IgD-negative memory B cell (primary cell): ENCODE measurements around the gene RNU2-63P. TPM values are rescaled to one million over a fixed set of nuclear protein-coding genes. Genes with fewer than 3 reads are reported as not detected.
"Not testable (repeated sequence)": the region's sequence is repeated elsewhere in the genome, so short reads cannot be mapped to it uniquely, and the experiment has no call there.

Experiments used
- H3K27ac Mint-ChIP-seq, 3 donors: one replicate each; pipeline ENCODE4 v1.8.0; 2020 to 2022; ENCODE audit warnings: mild to moderate bottlenecking in 3 of 3, mixed read lengths in 3 of 3, moderate library complexity in 1 of 3
- H3K27me3 Mint-ChIP-seq: one replicate; pipeline ENCODE4 v1.8.0; 2021; ENCODE audit warnings: mixed read lengths
- H3K36me3 Mint-ChIP-seq: one replicate; pipeline ENCODE4 v1.8.0; 2020; ENCODE audit warnings: mild to moderate bottlenecking, mixed read lengths
- H3K4me1 Mint-ChIP-seq, 3 donors: one replicate each; pipeline ENCODE4 v1.8.0; 2020 to 2022; ENCODE audit warnings: mixed read lengths in 3 of 3, mild to moderate bottlenecking in 1 of 3
- H3K4me3 Mint-ChIP-seq, 4 donors: one replicate each; pipeline ENCODE4 v1.8.0; 2020 to 2022; ENCODE audit warnings: mild to moderate bottlenecking in 4 of 4, mixed read lengths in 4 of 4, moderate library complexity in 3 of 4
- H3K9me3 Mint-ChIP-seq, 3 donors: one replicate each; pipeline ENCODE4 v1.8.0; 2020 to 2021; ENCODE audit warnings: mixed read lengths in 3 of 3, mild to moderate bottlenecking in 1 of 3
- polyA plus RNA-seq: library from polyadenylated mRNA; unstranded; fragments of 300-500 nt; fragmentation: Illumina TruSeq; gene quantifications from one replicate; pipeline ENCODE4 v1.2.3, GENCODE V29; 2021

Gene RNU2-63P
- polyA plus RNA-seq, 1 donor from 2014 or later = not detected

DNA sequence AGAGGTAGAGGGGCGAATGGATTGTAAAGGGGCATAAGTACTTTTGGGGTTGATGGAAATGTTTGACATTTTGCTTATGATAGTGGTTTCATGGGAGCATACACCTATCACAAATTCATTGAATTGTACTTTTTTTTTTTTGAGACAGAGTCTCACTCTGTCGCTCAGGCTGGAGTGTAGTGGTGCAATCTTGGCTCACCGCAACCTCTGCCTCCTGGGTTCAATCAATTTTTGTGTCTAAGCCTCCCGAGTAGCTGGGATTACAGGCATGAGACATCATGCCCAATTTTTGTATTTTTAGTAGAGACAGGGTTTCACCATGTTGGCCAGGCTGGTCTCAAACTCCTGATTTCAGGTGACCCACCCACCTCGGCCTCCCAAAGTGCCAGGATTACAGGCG lies 29.2 kb upstream of the RNU2-63P start:
- not testable (repeated sequence) for H3K36me3 Mint-ChIP-seq, H3K27me3 Mint-ChIP-seq, H3K4me3 Mint-ChIP-seq, H3K9me3 Mint-ChIP-seq
- Mint-ChIP-seq H3K27ac (peak overlapping the region in 1 of 3 donors; percentile 18), H3K4me1 (peaks cover 11 to 35% (median 22%) of the 10 kb centered on the region in 3 donors)

DNA sequence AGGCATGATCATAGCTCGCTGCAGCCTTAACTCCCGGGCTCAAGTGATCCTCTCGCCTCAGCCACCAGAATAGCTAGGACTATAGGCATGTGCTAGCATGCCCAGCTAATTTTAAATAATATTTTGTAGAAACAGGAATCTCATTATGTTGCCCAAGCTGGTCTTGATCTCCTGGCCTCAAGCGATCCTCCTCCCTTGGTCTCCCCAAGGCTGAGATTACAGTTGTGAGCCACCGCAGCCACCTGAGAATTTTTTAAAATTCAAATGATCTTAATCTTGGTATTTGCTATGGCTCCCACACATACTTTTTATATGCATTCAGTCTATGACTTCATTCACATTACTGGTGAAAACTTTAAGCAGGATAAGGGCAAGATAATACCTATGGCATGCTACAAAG lies 26.1 kb upstream of the RNU2-63P start:
- Mint-ChIP-seq H3K9me3 (no peaks in the 10 kb centered on the region), H3K27ac (no peak overlapping the region), H3K4me1 (peaks cover 11 to 37% (median 33%) of the 10 kb centered on the region in 3 donors), H3K36me3 (peaks cover 7% of the 10 kb centered on the region), H3K4me3 (no peak overlapping the region), H3K27me3 (no peaks in the 10 kb centered on the region)

DNA sequence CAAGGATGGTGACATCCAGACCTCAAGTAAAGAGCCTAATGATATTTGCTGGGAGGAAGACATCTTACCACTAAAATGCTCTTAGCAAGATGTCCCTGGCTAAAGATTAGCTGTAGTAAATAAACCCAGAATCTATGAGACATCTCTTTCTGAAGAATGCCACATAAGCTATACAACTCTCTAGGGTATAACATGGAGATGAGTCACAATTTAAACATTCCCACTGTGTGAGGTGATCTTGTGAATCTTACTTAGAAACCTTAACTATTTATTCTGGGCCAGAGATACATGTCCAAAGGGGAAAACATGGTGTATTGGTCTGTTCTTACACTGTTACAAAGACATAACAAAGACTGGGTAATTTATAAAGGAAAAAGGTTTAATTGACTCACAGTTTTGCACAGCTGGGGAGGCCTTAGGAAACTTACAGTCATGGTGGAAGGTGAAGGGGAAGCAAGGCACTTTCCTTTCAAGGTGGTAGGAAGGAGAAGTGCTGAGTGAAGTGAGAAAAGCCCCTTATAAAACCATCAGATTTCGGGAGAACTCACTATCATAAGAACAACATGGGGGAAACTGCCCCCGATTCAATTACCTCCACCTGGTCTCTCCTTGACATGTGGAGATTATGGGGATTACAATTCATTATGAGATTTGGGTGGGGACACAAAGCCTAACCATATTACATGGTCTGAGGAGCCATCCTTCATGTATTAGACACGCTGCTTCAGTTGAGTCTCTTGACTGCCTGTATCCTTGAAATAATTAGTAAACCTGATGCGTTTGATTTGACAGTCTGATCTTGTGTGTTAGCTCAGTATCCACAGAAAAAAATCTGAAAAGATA lies 22.1 kb upstream of the RNU2-63P start:
- H3K4me1 Mint-ChIP-seq = peaks cover 7 to 42% (median 28%) of the 10 kb centered on the region in 3 donors
- H3K27me3 Mint-ChIP-seq = no peaks in the 10 kb centered on the region
- H3K4me3 Mint-ChIP-seq = no peak overlapping the region
- no peaks in the 10 kb centered on the region for H3K9me3 Mint-ChIP-seq
- peak overlapping the region in 1 of 3 donors; percentile 64 for H3K27ac Mint-ChIP-seq
- peaks cover 9% of the 10 kb centered on the region for H3K36me3 Mint-ChIP-seq

DNA sequence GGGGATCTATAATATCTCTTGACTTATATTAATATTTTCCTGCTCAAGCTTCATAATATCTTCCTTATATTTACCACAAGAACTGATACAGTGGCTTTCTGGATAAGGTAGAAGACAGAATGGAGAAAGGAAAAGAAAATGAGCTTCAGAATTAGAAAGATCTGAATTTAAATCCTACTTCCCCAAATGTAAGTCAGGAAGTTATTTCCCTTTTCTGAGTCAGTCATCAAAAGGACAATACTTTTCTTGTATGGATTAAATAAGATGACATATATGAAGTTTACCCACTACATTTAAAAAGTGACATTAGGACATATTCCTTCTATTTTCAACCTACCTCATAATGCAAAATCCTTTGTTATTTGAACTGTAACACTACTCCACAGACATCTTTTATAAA lies 20.3 kb upstream of the RNU2-63P start:
- H3K27ac Mint-ChIP-seq = no peak overlapping the region
- peaks cover 3 to 33% (median 25%) of the 10 kb centered on the region in 3 donors for H3K4me1 Mint-ChIP-seq
- no peaks in the 10 kb centered on the region for H3K27me3 Mint-ChIP-seq
- H3K4me3 Mint-ChIP-seq = no peak overlapping the region
- no peaks in the 10 kb centered on the region for H3K9me3 Mint-ChIP-seq
- peaks cover 9% of the 10 kb centered on the region for H3K36me3 Mint-ChIP-seq

DNA sequence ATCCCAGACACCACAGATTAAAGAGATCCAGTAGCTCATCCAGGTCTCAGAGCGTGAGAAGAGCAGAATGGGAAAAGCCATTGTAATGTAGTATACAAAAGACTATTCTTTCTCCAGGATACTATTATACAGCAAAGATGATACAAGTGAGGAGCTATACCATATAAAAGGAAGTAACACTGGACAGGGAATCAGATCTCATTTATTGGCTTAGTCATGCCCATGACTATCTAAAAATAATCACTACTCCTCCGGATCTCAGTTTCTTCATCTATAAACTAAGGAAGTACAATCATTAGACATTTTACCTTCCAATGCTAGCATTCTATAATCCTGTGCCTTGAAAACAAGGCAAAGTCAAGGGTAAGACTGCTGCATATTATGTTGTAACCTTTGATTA lies 19.8 kb upstream of the RNU2-63P start:
- Mint-ChIP-seq H3K4me3 (no peak overlapping the region), H3K36me3 (peaks cover 9% of the 10 kb centered on the region), H3K27ac (peak overlapping the region in 1 of 3 donors; percentile 76), H3K4me1 (peaks cover 3 to 30% (median 23%) of the 10 kb centered on the region in 3 donors), H3K27me3 (no peaks in the 10 kb centered on the region), H3K9me3 (no peaks in the 10 kb centered on the region)

DNA sequence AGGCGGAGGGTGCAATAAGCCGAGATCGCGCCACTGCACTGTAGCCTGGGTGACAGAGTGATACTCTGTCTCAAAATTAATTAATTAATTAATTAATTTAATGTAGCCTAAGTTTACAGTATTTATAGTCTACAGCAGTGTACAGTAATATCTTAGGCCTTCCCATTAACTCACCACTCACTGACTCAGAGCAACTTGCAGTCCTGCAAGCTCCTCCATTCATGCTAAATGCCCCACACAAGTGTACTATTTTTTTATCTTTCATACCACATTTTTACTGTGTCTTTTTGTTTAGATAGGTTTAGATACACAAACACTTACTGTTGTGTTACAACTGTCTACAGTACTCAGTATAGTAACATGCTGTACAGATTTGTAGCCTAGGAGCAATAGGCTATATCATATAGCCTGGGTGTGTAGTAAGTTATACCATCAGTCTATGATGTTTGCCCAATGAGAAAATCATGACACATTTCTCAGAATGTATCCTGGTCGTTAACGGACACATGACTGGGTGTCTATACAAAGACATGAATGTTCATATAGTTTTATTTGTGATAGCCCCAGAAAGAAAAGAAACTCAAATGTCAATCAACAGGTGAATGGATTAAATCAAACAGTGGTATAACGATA lies 15.8 kb upstream of the RNU2-63P start:
- Mint-ChIP-seq H3K27ac (no peak overlapping the region), H3K36me3 (peaks cover 7% of the 10 kb centered on the region), H3K4me3 (no peak overlapping the region)

DNA sequence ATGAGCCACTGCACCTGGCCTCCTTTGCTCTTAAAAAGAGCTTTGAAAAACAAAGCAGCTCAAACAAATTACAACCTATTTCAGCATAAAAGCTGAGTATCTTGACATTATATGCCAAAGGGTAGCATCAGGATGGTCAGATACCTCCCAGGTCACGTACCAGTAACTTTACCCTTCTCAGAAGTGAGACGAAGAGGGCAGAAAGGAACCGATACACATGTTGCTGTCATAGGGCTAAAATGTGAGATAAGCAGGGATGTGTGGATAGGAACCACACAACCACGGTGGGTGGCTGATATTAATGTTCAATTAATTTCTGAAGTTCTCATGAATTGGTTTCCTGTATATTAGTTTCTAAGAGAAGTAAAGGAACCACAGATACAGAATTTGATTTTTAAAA lies 12.6 kb upstream of the RNU2-63P start:
- Mint-ChIP-seq H3K36me3 (peaks cover 12% of the 10 kb centered on the region), H3K4me1 (peaks cover 10 to 17% (median 14%) of the 10 kb centered on the region in 3 donors), H3K9me3 (no peaks in the 10 kb centered on the region), H3K27ac (no peak overlapping the region), H3K27me3 (no peaks in the 10 kb centered on the region), H3K4me3 (no peak overlapping the region)

More for the DNA sequence above, 15.8 kb upstream of the RNU2-63P start:
- H3K4me1 Mint-ChIP-seq = peaks cover 14 to 19% (median 16%) of the 10 kb centered on the region in 3 donors
- H3K9me3 Mint-ChIP-seq = no peaks in the 10 kb centered on the region
- H3K27me3 Mint-ChIP-seq = no peaks in the 10 kb centered on the region

DNA sequence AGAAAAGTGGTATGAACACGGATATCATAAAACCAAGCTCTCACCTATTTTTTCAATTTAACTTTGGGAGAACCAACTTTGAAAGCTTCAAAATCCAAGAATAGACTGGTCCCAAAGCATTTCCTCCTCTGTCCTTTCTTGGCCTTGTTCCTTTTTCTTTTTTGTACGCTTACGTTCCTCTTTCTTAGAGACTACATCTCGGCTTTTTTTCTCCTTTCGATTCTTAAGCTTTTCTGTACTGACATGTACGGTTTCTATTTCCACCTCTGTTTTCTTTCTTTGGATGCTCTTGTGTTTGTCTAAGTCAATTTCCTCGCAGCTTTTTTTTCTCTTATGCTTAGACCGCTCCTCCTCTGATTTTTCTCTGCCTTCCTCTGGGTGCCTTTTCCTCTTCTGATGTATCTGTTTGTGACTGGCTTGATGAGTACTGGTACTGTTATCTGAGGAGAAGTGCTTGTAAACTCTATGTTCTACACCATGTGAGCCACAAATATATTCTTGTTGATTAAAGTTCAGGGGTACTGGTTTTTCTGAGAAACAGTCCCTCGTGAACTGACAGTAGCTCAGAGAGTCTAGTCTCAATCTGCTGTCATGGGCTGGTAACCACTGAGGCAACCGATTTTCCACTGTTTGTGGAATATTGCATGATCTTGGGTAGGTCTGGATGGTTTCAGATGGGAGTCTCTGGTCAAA lies 11.5 kb upstream of the RNU2-63P start:
- peaks cover 10 to 19% (median 14%) of the 10 kb centered on the region in 3 donors for H3K4me1 Mint-ChIP-seq
- peak overlapping the region in 2 of 3 donors; percentile 60 to 63 for H3K27ac Mint-ChIP-seq
- H3K27me3 Mint-ChIP-seq = no peaks in the 10 kb centered on the region
- peak overlapping the region; percentile 2 to 72 (median 60) for H3K4me3 Mint-ChIP-seq
- H3K36me3 Mint-ChIP-seq = peaks cover 8% of the 10 kb centered on the region
- no peaks in the 10 kb centered on the region for H3K9me3 Mint-ChIP-seq

DNA sequence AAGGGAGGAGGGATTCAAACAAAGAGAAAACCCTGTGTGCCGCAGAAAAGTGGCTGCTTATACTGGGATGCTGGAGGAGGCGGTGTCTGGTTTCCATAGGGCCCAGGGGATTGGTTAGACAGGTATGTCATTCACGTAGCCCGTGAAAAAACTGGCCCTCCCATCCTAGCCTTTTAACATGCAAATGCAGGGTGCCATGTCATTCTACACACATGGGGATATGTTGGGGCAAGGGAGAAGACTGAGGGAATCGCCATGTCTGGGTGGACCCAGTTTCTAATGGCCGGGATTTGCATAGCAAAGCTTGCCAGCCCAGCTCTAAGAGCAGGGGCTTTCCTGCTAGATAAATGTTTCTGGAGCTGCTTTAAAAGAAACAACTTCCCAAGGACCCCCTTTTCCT lies 8.2 kb upstream of the RNU2-63P start:
- H3K36me3 Mint-ChIP-seq = peaks cover 8% of the 10 kb centered on the region
- no peak overlapping the region for H3K4me3 Mint-ChIP-seq
- no peaks in the 10 kb centered on the region for H3K27me3 Mint-ChIP-seq
- H3K4me1 Mint-ChIP-seq = peaks cover 10 to 19% (median 14%) of the 10 kb centered on the region in 3 donors
- peaks cover 0 to under 1% (median 0%) of the 10 kb centered on the region in 3 donors for H3K9me3 Mint-ChIP-seq
- no peak overlapping the region for H3K27ac Mint-ChIP-seq

DNA sequence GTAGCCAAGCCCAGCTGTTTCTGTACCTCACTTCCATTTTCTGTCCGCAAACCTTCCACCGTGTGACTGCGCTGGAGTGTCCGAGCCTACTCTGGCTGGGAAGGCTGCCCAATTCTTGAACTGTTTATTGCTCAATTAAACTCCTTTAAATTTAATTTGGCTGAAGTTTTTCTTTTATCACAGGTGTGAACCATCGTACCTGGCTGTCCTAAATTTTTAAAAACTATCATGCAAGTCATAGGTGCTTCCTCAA lies 6.2 kb upstream of the RNU2-63P start:
- Mint-ChIP-seq H3K4me3 (no peak overlapping the region), H3K27ac (no peak overlapping the region), H3K4me1 (peaks cover 5 to 11% (median 10%) of the 10 kb centered on the region in 3 donors), H3K36me3 (peaks cover 6% of the 10 kb centered on the region), H3K27me3 (no peaks in the 10 kb centered on the region), H3K9me3 (peaks cover 0 to 3% (median 0%) of the 10 kb centered on the region in 3 donors)

DNA sequence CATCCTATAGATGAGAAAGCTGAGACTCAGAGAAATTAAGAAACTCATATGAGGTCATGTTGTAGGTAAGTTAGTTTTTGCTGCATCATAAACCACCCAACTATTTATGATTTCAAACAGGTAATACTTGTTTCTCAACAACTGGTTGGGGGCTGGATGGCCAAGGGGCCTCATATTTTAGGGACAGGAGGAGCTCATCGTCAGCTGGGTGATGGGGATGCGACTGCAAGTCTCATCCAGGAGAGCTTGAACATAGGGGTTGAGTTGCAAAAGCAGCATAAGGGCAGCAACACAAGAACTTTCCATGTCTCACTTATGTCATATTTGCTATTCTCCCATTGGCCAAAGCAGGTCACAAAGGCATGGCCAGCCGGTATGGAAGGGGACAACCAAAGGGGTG lies 3.6 kb upstream of the RNU2-63P start:
- Mint-ChIP-seq H3K36me3 (no peaks in the 10 kb centered on the region), H3K27ac (no peak overlapping the region), H3K4me3 (peak overlapping the region in 1 of 4 donors; percentile 18), H3K4me1 (peaks cover 14 to 19% (median 16%) of the 10 kb centered on the region in 3 donors), H3K9me3 (peaks cover 0 to 3% (median 0%) of the 10 kb centered on the region in 3 donors), H3K27me3 (no peaks in the 10 kb centered on the region)

DNA sequence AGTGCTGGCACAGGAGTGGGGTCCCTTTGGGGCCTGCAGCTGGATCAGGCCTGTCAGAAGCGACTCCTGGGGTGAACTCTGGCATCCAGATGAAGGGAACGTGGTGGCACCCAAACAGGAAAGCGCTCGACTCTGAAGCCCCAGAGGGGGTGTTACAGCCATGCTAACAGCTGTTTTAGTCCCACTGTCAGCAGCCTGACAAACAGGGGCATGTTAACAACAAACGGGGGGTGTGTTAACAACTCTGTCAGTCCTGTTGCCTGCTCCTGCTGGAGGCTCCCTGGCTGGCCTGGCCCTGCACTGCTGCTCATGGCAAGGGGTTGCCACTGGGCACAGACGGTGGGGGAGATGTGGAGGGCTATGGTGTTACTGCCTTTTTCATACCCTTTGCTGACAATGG lies 2.6 kb upstream of the RNU2-63P start:
- Mint-ChIP-seq H3K9me3 (peaks cover 0 to 3% (median 0%) of the 10 kb centered on the region in 3 donors), H3K27ac (no peak overlapping the region), H3K36me3 (no peaks in the 10 kb centered on the region), H3K27me3 (no peaks in the 10 kb centered on the region), H3K4me1 (peaks cover 13 to 16% (median 15%) of the 10 kb centered on the region in 3 donors), H3K4me3 (peak overlapping the region in 1 of 4 donors; percentile 76)

DNA sequence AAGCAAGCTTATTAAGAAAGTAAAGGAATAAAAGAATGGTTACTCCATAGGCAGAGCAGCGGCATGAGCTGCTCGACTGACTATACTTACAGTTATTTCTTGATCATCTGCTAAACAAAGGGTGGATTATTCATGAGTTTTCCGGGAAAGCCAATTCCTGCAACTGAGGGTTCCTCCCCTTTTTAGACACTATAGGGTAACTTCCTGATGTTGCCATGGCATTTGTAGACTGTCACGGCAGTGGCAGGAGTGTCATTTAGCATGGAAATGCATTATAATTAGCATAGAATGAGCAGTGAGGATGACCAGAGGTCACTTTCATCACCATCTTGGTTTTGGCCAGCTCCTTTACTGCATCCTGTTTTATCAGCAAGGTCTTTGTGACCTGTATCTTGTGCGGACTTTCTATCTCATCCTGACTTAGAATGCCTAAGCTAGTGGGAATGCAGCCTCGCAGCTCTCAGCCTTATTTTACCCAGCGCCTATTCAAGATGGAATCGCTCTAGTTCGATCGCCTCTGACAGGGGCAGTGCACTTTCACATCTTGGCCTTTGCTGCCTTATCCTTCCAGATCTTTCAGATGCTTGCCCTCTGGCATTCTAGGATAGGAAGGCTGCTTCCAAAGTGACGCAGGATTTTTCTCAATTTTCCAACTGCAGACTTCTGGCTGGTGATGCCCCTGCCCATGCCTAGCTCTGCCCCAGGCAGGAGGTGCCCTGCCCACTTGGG lies 1.9 kb upstream of the RNU2-63P start:
- H3K4me3 Mint-ChIP-seq = peak overlapping the region in 2 of 4 donors; percentile 96 to 99
- peaks cover 13 to 18% (median 15%) of the 10 kb centered on the region in 3 donors for H3K4me1 Mint-ChIP-seq
- peak overlapping the region in 1 of 3 donors; percentile 95 for H3K27ac Mint-ChIP-seq
- H3K27me3 Mint-ChIP-seq, H3K36me3 Mint-ChIP-seq, H3K9me3 Mint-ChIP-seq: not testable (repeated sequence)

DNA sequence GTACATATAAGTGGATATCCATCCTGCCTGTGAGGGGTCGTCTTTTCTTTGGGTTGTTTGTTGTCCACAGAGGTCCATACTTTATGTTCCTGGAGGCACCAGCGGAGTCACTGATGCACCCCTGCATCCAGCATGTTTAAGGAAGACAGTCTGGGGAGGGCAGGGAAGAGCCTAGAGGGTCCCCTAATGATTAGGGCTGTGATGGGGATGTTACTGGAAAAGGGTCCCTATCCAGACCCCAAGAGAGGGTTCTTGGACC lies 1.4 kb upstream of the RNU2-63P start:
- peaks cover 13 to 17% (median 16%) of the 10 kb centered on the region in 3 donors for H3K4me1 Mint-ChIP-seq
- peak overlapping the region; percentile 55 to 100 (median 95) for H3K27ac Mint-ChIP-seq
- peak overlapping the region; percentile 96 to 99 (median 98) for H3K4me3 Mint-ChIP-seq
- not testable (repeated sequence) for H3K27me3 Mint-ChIP-seq, H3K9me3 Mint-ChIP-seq, H3K36me3 Mint-ChIP-seq
